ENCODE data around the gene PINK1. TPM values are rescaled to one million over a fixed set of nuclear protein-coding genes. Genes with fewer than 3 reads are reported as not detected.
"Not testable (repeated sequence)": the region's sequence is repeated elsewhere in the genome, so short reads cannot be mapped to it uniquely, and the experiment has no call there.

Gene PINK1
- 3.6 and 3.8 TPM in 2 replicates for total RNA-seq

DNA sequence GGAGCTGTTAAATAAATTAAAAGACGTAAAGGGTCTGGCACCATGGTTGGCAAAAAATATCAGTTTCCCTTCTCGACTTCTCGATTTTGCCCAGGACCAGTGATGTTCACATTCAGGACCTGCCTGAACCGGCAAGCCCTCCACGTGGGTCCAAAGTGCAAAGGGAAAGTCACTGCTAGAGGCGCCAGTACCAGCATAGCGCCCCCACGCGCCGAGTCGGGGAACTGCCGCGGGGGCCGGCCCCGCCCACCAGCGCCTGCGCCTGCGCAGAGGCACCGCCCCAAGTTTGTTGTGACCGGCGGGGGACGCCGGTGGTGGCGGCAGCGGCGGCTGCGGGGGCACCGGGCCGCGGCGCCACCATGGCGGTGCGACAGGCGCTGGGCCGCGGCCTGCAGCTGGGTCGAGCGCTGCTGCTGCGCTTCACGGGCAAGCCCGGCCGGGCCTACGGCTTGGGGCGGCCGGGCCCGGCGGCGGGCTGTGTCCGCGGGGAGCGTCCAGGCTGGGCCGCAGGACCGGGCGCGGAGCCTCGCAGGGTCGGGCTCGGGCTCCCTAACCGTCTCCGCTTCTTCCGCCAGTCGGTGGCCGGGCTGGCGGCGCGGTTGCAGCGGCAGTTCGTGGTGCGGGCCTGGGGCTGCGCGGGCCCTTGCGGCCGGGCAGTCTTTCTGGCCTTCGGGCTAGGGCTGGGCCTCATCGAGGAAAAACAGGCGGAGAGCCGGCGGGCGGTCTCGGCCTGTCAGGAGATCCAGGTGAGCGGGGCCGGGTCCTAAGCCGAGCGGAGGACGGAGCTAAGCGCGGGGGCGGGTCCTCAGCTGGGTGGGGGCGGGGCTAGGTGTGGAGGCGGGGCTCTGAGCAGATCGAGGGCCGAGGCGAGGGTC lies at the start of gene PINK1:
PINK1 (plus strand) TSS at position 269 of the 875 bp plus-strand sequence; CDS start at position 360, 91 bp downstream.
- intact Hi-C loops (cut with micrococcal nuclease), result loop anchor here (1.0 to 5.0 kb wide), 3 partner anchors 28 to 126 kb away; partner anchors contain the start of genes DDOST and MUL1

GRCh38 chr1:20584890-20585289 lies 48.4 kb upstream of the PINK1 start:
- intact Hi-C loops (cut with micrococcal nuclease), result no loop called here

GRCh38 chr1:20586953-20587660 lies 46.2 kb upstream of the PINK1 start:
- intact Hi-C loops (cut with micrococcal nuclease), result no loop called here

GRCh38 chr1:20587661-20588053 lies 45.6 kb upstream of the PINK1 start:
- intact Hi-C loops (cut with micrococcal nuclease), result no loop called here

DNA sequence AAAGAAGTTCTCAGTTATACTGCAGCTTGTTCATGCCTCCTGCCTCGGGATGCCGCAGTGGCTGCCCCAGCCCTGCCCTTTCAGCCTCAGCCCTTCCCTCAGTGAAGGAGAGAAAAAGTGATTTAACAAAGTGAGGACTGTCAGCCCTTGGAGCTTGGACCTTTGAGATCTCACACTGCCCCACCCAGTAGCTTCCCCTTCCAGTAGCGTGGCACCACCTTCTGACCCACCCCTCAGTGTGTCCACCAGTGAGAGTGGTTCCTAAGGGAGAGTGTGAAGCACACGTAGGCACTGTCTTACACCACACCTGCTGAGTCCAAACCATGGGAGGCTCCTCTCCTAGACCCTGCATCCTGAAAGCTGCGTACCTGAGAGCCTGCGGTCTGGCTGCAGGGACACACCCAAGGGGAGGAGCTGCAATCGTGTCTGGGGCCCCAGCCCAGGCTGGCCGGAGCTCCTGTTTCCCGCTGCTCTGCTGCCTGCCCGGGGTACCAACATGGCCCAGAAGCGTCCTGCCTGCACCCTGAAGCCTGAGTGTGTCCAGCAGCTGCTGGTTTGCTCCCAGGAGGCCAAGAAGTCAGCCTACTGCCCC lies 44.5 kb upstream of the PINK1 start, which contains the start of gene CDA:
CDA (plus strand) TSS at position 464 of the 592 bp plus-strand sequence; CDS start at position 497, 33 bp downstream.
- intact Hi-C loops (cut with micrococcal nuclease), result no loop called here

DNA sequence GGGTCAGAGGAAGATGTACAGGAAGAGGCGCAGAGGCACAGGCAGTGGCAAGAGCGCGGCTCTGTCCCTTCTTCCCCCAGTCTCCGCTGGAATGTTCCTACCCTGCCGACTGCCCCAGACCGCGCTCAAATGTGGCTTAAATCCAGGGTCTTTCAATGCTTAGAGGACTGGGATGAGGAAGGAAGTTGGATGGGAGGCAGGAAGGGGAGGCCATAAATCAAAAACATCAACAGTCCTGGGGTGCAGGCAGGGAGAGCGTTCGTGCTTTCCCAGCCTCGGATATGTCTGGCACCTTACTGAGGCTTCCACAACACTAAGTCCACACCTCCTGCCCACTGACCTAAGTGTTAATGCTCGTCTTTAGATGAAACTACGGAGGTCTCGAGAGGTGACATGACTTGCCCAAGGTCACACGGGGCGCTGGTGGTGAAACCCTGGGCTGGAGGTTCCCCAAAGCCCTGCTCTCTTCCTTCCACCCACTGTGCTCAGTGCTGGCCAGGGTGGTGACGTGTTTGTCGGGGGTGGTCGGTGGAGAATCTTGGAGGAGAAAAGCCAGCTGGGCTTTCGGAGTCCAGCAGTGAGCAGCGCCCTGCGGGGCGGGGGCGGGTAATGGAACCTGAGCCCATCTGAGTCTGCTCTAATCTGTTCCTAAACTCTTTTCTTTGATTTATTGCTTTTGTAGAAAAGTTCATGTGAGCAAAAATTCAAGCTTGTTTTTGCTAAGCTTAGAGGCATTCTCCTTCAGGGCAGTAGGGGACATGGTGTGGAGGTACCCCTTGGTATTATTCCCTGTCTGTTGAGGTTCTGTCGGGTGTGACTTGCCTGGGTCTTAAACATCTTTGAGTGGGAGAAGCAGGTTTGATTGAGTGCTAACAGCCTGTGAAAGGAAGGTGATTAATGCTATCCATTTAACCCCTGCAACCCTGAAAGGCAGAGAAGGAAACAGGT lies 43.7 kb upstream of the PINK1 start:
- intact Hi-C loops (cut with micrococcal nuclease), result no loop called here

DNA sequence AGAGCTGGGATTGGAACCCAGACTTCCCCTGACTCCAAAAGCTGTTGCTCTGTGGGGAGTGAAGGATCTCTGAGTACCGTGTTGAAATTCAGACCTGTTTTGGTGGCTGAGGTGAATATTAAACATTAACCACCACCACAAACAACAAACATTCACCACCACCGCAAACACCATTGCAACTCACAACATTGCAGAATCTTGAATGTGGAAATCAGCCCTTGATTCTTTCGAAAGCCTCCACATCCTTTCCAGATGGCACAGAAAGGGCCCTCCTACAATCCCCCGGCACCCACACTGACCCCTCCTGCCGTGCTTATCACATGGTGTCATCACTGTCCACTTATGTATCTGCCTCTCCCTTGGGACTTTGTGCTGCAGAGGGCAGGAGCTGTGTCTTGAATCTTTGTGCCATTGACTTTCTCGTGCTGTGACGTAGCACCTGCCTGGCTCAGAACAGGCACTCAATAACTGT lies 42.9 kb upstream of the PINK1 start:
- intact Hi-C loops (cut with micrococcal nuclease), result no loop called here

DNA sequence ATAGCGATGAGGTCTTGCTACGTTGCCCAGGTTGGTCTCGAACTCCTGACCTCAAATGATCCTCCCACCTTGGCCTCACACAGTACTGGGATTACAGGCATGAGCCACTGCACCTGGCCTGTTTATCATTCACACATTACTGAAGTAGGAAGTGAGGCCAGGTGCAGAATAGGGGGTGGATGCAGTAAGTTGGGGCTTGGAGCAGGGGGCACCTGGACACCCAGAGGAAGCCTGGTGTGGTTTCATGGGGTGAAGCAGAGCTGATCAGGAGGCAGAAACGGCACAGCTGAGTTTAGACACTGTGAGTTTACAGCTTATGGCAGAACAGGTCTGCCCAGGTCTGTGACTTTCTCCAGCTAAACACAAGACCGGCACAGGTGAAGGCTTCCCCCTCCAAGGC lies 39.5 kb upstream of the PINK1 start:
- intact Hi-C loops (cut with micrococcal nuclease), result no loop called here

DNA sequence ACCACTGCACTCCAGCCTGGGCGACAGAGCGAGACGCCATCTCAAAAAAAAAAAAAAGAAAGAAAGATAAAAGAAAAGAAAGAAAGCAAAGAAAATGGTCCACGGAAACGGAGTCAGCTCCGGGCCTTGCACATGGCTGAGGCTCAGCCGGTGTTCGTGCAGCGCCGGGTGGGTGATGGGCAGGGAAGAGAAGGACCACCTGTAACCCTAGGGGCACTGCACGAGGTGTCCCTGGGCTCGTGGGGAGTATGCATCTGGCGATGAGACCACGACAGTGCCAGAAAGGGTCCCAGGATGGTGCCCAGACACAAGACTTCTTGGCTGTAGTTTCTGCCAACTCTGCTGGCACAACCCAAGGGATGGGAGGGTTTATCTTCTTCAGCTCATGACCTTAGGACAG lies 38.5 kb upstream of the PINK1 start:
- intact Hi-C loops (cut with micrococcal nuclease), result no loop called here

DNA sequence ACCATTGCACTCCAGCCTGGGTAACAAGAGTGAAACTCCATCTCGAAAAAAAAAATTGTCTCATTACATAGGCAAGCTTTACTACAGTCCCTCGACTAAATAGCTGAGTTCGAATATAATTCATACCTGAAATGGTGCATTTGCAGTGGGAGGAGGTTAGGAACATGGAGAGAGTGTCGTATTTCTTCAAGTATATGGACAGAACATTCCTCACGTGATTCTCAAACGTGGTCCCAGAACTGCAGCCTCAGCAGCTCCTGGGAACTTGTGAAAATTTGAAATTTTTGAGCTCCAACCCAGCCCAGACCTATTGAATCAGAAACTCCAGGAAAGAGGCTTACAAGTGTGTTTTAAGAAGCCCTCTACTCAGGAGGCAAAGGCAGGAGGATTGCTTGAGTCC lies 37.2 kb upstream of the PINK1 start:
- intact Hi-C loops (cut with micrococcal nuclease), result no loop called here

DNA sequence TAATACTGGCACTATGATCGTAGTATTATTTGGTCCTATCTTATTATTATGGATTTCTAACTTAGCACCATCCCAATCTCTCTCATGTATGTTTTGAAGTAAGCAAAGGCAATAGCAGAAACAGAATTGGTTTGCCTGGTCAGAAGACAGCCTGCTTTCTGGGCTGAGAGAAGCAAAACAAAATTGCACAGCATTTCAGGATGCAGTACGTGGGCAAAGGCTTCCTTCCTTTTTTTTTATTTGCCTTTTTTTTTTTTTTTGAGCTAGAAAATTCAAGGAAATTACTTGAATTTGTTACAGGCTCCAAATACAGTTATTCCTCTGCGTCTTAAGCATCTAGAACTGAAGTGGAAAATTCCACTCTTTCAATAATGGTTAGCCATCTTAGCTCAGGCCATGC lies 35.6 kb upstream of the PINK1 start:
- intact Hi-C loops (cut with micrococcal nuclease), result no loop called here

- intact Hi-C loops (cut with micrococcal nuclease), result no loop called here
Measured at GRCh38 chr1:20600156-20600555, 33.1 kb upstream of the PINK1 start.

DNA sequence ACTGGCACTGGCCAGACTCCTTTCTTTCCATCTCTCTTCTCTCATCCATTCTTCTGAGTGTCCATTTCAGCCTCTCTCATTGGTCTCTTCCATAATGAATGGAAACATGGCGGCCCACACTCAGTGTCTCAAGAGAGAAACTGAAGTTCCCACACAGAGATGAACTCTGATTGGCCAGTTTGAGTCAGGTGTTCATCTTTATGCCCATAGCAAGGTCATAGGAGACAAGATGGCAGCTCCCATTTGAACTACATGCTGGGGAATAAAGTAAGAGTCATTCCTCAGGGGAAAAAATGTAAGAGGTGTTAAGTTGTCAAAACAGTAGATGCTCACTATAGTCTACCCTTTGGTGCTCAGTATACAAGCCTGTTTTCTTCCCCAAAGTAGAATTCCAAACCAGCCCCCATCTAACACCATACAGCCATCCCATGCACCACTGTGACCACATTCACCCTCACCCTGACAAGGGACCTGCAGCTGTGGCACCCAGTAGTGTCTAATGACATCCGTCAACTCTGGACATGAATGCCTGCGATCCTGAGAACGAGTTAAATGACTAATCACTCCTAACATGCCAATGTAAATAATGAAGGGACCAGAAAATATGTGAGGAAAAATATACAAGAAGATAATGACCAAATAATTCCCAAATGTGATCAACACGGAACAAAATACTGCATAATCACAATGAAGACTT lies 32.0 kb upstream of the PINK1 start:
- intact Hi-C loops (cut with micrococcal nuclease), result no loop called here

- intact Hi-C loops (cut with micrococcal nuclease), result no loop called here
Measured at GRCh38 chr1:20602851-20603450, 30.3 kb upstream of the PINK1 start.

DNA sequence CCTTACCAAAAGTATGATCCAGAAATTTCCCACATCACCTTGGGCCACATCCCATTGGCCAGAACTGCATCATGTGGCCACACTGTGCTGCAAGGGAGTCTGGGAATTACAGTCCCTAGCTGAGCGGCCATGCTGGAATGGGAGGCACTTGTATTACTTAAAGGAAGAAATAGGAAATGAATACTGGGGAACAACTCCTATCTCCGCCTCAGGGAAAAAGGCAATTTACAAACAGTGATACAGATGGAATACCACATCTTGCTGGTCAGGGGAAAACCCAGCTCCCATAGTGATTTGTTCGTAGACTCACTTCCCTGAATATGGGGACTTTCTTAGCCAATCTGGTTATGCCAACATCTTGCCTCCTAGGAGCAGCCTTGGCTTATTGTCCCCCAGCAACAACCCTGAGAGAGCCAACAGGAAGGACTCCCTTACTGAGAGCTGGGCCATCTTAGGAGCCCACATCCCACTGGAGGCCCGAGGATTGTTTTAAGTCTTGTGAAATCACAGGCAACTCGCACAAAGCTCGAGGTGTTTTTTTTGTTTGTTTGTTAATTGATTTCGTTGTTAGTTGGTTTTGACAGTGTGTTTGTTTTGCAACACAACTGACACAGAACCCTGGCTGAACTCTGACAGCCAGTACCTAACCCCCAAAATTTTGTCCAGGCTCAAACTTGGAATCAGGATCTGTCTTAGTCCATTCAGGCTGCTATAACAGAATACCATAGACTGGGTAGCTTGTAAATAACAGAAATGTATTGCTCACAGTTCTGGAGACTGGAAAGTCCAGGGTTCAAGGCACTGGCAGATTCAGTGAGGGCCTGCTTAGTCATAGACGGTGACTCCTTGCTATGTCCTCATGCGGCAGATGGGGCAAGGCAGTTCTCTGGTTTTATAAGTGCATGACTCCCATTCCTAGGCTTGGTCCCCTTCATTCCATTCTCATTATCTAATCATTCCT lies 29.5 kb upstream of the PINK1 start:
- intact Hi-C loops (cut with micrococcal nuclease), result no loop called here

DNA sequence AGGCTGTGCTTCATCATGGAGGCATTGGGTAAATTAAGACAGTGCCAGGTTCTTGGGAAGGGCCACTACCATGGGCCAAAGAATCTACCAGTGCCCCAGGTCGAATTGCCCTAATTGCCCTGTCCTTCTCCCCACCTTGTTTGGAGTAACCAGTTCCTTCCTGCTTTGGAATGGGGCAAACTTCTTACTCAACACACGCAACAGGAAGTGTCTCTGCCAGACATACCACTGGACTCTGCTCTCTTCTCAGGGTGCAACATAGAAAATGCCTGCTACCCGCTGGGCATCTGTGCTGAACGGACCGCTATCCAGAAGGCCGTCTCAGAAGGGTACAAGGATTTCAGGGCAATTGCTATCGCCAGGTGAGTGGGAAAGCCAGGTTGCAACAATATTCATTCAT lies 28.6 kb upstream of the PINK1 start:
- intact Hi-C loops (cut with micrococcal nuclease), result no loop called here

DNA sequence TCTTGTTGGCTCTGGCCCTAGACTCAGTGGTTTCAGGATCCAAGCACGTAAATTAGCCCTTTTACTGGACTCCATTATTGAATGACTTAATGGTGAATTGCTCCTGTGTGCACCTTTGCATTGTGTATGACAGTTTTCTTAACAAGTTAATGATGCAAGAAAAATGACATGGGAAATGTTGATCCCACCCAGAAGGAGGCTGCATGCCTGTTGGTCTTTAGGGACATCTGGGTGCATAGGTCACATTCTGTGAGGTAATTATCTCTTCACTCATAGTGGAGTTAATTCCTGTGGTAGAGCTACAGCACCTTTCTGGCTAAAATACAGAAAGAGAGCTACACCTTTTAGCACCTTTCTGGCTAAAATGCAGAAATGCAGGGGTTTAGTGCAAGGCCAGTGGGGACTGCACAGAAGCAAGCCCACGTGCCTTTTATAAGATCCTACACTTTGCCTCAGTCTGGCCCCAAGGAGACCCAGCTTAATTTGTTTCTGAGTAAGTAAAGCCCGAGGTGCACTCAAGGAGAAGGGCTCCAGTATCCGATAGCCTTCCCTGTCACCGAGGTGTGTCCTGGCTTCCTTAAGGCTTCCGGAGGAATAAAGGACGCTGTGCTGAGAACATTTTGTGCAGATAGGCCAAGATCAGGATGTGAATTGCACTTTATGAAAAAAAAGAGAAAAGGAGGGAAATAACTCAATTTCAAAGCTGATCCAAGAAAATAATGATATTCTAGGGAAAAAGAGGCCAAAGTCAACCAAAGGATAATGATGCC lies 26.3 kb upstream of the PINK1 start:
- intact Hi-C loops (cut with micrococcal nuclease), result not testable (repeated sequence)

GRCh38 chr1:20609541-20609940 lies 23.7 kb upstream of the PINK1 start:
- intact Hi-C loops (cut with micrococcal nuclease), result no loop called here

All from T-helper 2 cell treated with Interferon-gamma antibody and Interleukin-4, amounts not matched to agents 100 ng/mL and 5 ng/mL, for 36 hours (primary cell).